Measurements from ENCODE around the gene MYBPHL.

DNA sequence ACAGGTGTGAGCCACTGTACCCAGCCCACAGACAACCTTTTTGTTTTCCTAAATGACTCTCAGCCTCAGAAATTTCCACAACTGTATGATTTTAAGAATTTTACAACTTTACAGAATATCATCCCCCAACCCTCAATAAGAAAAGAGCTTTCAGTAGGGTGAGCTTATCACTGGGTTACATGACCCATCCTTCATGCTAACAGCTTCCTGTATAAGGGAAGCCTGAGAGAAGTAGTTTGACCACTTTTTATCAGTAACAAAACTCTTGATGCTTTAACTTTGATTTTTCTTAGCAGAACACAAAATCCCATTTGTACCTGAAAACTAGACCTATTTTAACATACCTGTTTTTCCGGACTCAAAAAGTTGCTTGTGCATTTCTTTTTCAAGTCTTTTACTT is 9.7 kb upstream of the MYBPHL start:
- TF ChIP-seq, protein P1, sequence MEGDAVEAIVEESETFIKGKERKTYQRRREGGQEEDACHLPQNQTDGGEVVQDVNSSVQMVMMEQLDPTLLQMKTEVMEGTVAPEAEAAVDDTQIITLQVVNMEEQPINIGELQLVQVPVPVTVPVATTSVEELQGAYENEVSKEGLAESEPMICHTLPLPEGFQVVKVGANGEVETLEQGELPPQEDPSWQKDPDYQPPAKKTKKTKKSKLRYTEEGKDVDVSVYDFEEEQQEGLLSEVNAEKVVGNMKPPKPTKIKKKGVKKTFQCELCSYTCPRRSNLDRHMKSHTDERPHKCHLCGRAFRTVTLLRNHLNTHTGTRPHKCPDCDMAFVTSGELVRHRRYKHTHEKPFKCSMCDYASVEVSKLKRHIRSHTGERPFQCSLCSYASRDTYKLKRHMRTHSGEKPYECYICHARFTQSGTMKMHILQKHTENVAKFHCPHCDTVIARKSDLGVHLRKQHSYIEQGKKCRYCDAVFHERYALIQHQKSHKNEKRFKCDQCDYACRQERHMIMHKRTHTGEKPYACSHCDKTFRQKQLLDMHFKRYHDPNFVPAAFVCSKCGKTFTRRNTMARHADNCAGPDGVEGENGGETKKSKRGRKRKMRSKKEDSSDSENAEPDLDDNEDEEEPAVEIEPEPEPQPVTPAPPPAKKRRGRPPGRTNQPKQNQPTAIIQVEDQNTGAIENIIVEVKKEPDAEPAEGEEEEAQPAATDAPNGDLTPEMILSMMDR (IDR thresholded peaks at IDR 0.05 in 4 of 5, conservative IDR thresholded peaks at IDR 0.05 in 1 of 5), result no peak
- no peak for TF ChIP-seq POLR2A (IDR thresholded peaks at IDR 0.05)
